GM12875 (cell line): ENCODE data around the gene SGMS1.

Source experiments
- H3K4me3 ChIP-seq: one replicate; pipeline ENCODE4 v1.5.1; 2011; ENCODE audit warnings: low read depth, low read length, control low read depth
- TF ChIP-seq, protein P1 (sequence below): IDR thresholded peaks from 2 replicates; pipeline ENCODE4 v1.5.1; 2011; ENCODE audit warnings: low read depth, mild to moderate bottlenecking, control low read depth, inconsistent platforms, low read length, moderate library complexity, borderline replicate concordance; ENCODE audit not compliant: insufficient read depth

Gene SGMS1

DNA sequence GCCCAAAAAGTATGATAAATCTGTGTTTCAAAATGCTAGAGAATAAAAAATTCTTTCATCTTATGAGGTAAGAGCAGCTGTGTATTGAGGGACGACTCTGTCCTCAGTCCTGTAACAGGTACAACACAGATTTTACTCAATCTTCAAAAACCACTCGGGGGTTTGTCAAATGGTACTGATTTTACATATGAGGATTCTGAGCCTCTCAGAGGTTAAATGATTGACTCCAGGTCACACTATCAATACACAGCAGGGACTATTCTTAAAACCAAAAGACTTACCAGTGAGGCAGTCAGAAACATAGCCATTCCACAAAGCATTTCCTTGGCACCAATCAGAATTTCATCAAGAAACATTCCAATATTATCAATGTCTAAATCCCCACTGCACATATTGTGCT is 95.5 kb downstream of the SGMS1 start:
- TF ChIP-seq, protein P1, sequence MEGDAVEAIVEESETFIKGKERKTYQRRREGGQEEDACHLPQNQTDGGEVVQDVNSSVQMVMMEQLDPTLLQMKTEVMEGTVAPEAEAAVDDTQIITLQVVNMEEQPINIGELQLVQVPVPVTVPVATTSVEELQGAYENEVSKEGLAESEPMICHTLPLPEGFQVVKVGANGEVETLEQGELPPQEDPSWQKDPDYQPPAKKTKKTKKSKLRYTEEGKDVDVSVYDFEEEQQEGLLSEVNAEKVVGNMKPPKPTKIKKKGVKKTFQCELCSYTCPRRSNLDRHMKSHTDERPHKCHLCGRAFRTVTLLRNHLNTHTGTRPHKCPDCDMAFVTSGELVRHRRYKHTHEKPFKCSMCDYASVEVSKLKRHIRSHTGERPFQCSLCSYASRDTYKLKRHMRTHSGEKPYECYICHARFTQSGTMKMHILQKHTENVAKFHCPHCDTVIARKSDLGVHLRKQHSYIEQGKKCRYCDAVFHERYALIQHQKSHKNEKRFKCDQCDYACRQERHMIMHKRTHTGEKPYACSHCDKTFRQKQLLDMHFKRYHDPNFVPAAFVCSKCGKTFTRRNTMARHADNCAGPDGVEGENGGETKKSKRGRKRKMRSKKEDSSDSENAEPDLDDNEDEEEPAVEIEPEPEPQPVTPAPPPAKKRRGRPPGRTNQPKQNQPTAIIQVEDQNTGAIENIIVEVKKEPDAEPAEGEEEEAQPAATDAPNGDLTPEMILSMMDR: no peak
- no peak overlapping the region for H3K4me3 ChIP-seq

DNA sequence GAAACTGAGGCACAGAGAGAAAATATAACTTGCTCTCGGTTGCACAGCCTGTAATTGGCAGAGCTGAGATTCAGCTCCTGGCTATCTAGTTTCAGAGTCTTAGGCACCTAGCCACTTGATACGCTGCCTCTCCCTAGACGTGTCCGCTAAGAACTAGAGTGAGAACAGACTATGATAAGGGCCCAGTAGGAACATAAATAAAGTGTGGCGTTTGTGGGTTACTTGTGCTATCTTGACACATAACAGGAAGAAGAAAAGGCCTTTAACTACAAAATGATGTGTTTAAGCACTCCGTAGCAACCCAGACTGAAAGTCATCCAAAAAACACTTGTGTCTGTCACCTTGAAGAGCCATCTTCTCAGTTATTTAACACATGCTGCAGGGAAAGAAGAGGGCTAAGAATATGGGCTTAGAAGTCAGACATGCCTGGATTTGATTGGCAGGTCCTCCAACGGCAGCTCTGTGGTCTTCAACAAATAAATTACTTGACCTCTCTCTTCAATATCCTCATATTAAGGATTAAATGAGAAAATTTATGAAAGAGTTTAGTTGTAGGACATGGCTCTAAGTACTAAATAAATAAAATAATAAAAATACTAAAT is 96.2 kb downstream of the SGMS1 start:
- H3K4me3 ChIP-seq: no peak overlapping the region
- TF ChIP-seq, protein P1: no peak

DNA sequence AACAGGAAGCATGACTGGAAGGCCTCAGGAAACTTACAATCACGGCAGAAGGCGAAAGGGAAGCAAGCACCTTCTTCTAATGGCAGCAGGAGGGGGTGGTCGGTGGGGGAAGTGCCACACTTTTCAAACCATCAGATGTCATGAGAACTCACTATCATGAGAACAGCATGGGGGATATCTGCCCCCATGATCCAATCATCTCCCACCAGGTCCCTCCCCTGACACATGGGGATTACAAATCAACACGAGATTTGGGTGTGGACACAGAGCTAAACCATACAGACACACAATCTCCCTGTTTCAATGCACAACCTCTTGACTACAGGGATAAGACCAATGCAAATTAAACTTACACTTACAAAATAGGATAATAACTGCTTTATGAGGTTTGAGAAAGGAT is 97.6 kb downstream of the SGMS1 start:
- no peak overlapping the region for H3K4me3 ChIP-seq
- TF ChIP-seq, protein P1: no peak

DNA sequence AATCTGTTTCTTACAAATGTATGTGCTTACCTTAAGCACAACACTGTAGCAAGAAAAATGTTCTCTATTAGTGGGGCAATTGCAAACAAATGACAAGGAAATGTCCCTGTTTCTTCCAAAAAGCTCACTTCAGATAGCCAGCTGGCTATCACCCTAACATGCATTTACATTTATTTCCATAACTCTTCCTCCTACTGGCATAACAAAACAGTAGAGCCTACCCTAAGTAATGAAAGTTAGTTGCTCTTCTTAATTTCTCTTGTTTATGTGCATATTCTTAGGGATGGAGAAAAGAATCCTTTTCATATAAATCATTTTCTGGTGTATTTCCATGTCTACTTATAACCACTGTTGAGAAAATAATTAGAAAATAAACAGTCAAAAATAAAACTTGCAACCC is 100.4 kb downstream of the SGMS1 start:
- H3K4me3 ChIP-seq: no peak overlapping the region
- TF ChIP-seq, protein P1: no peak

DNA sequence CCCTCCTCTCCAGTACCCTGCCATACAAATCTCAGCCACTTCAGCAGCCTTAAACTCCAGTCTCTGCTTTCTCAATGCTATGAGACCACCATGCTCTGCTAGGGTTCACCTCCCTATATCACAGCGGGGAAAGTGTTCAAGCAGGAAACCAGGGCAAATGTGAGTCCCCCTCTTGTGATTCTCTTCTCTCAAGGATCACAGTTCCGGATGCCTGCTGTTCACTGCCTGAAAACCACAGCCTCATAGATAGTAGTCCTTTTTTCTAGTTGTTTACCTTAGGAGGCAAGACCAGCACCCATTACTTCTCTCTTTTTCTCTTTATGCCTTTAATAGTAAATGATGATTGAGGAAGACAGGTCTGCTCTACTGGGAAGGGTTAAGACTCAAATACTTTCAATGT is 100.8 kb downstream of the SGMS1 start:
- TF ChIP-seq, protein P1: no peak
- H3K4me3 ChIP-seq: no peak overlapping the region

DNA sequence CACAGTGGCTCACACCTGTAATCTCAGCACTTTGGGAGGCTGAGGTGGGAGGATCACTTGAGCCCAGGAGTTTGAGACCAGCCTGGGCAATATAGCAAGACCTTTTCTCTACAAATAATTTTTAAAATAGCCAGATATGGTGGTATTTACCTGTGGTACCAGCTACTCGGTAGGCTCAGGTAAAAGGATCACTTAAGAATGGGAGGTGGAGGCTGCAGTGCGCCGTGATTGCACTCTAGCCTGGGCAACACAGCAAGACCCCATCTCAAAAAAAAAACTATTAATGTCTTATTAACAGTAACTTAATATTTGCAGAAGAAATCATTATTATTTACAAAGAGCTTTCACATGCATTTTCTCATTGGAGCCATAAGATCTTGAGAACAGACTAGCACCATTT is 103.6 kb downstream of the SGMS1 start:
- H3K4me3 ChIP-seq: no peak overlapping the region
- TF ChIP-seq, protein P1: no peak

DNA sequence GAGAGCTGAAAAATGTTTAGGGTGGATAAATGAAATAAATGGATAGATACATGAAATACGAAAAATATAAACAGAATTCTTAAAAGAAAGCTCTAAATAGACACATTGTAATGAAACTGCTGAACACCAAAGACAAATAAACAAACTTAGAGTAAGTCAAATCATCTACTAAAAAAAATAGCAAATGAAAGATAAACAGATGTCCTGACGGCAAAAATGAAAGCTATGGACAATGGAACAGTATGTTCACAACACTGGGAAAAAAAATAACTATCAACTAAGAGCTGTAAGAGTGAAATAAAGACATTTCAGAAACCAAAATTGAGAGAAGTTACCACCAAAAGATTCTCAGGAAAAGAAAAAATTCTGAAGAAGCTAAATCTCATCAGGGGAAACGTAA is 106.1 kb downstream of the SGMS1 start:
- H3K4me3 ChIP-seq: no peak overlapping the region
- TF ChIP-seq, protein P1: no peak
